Activated CD4-positive, alpha-beta T cell treated with anti-CD3 and anti-CD28 coated beads for 36 hours (primary cell): ENCODE data around the gene TLR3. TPM values are rescaled to one million over a fixed set of nuclear protein-coding genes. Genes with fewer than 3 reads are reported as not detected.

Experiments used
- ATAC-seq: fragments of 200-7000 bp; cut with Tn5 transposase; one replicate; pipeline ENCODE4 v1.10.0; 2021; ENCODE audit warnings: mild to moderate bottlenecking, moderate library complexity
- CTCF ChIA-PET: fragments of 350-600 bp; sonication (Branson Sonifier 250); formaldehyde crosslinking; loops from one replicate; lab custom pipeline; 2021; ENCODE audit warnings: antibody characterized with exemption; lab: Charles Lee
- POLR2A ChIA-PET: fragments of 350-600 bp; sonication (Branson Sonifier 250); formaldehyde crosslinking; loops from one replicate; lab custom pipeline; 2021; ENCODE audit warnings: antibody characterized with exemption, inconsistent platforms; lab: Charles Lee
- DNase-seq: peaks from one replicate; pipeline ENCODE4 v3.0.0-alpha.2; 2020
- H3K27ac Mint-ChIP-seq: one replicate; pipeline ENCODE4 v1.8.0; 2021; ENCODE audit warnings: mixed read lengths
- H3K27me3 Mint-ChIP-seq: one replicate; pipeline ENCODE4 v1.8.0; 2021; ENCODE audit warnings: mixed read lengths
- H3K36me3 Mint-ChIP-seq: one replicate; pipeline ENCODE4 v1.8.0; 2021; ENCODE audit warnings: low read depth, mixed read lengths
- H3K4me1 Mint-ChIP-seq: one replicate; pipeline ENCODE4 v1.8.0; 2021; ENCODE audit warnings: mixed read lengths
- H3K4me3 Mint-ChIP-seq: one replicate; pipeline ENCODE4 v1.8.0; 2021; ENCODE audit warnings: mild to moderate bottlenecking, moderate library complexity, mixed read lengths
- H3K9me3 Mint-ChIP-seq: one replicate; pipeline ENCODE4 v1.8.0; 2021; ENCODE audit warnings: low read depth, mixed read lengths
- intact Hi-C, 2 experiments: fragments of 100-400 bp; cut with DNase I in 1 of 2; cut with micrococcal nuclease in 1 of 2; formaldehyde crosslinking; loops; one replicate each; pipeline versions ENCODE4 v1.14.2 to v1.15.1; 2022 to 2024; cut with DNase I, micrococcal nuclease
- total RNA-seq, 2 experiments: library from RNA; stranded (reverse); gene quantifications; one replicate each; pipeline ENCODE4 v1.2.3, GENCODE V29; 2021

The TLR3 gene
- total RNA-seq: not detected

- POLR2A ChIA-PET: no interaction called here
- H3K27ac Mint-ChIP-seq: peak within 1 kb of the TSS; percentile 33
- ATAC-seq (peak; percentile 45), DNase-seq (no peak)
- intact Hi-C loops: loop anchor here (1.0 to 5.0 kb wide), 4 partner anchors 68 to 134 kb away; no protein-coding TSS in a partner anchor
- CTCF ChIA-PET: interaction anchor here (0.7 to 2.0 kb wide), 5 partner anchors 10 to 133 kb away, joined by 3 to 12 read pairs (median 3); no protein-coding TSS in a partner anchor
- no peaks in the 10 kb centered on the region for H3K9me3 Mint-ChIP-seq
- peak within 1 kb of the TSS; percentile 59 for H3K4me3 Mint-ChIP-seq
- H3K27me3 Mint-ChIP-seq: peaks cover 7% of the 10 kb centered on the region
- no peaks in the 10 kb centered on the region for H3K36me3 Mint-ChIP-seq
- peaks cover 10% of the 10 kb centered on the region for H3K4me1 Mint-ChIP-seq
Measured at GRCh38 chr4:186068581-186069348, at the start of gene TLR3. Gene TLR3, plus strand, starts transcription at chr4:186069156. Its CDS starts 7,464 bp downstream, at chr4:186076620.

- H3K36me3 Mint-ChIP-seq: no peaks in the 10 kb centered on the region
- intact Hi-C loops: no loop called here
- H3K4me3 Mint-ChIP-seq: no peak overlapping the region
- no peak overlapping the region for H3K27ac Mint-ChIP-seq
- no peaks in the 10 kb centered on the region for H3K9me3 Mint-ChIP-seq
- H3K27me3 Mint-ChIP-seq: peaks cover 14% of the 10 kb centered on the region
- H3K4me1 Mint-ChIP-seq: no peaks in the 10 kb centered on the region
- no peak for DNase-seq
- ChIA-PET CTCF (no interaction called here), POLR2A (no interaction called here)
- ATAC-seq: no peak
Measured at GRCh38 chr4:186019269-186019668, 49.7 kb upstream of the TLR3 start.

GRCh38 chr4:186020106-186020792, 48.7 kb upstream of the TLR3 start:
- Mint-ChIP-seq H3K4me1 (no peaks in the 10 kb centered on the region), H3K9me3 (no peaks in the 10 kb centered on the region), H3K27me3 (peaks cover 13% of the 10 kb centered on the region), H3K4me3 (no peak overlapping the region), H3K27ac (no peak overlapping the region), H3K36me3 (no peaks in the 10 kb centered on the region)
- intact Hi-C loops: loop anchor here (5.0 kb wide), 1 partner anchor 378 kb away; no protein-coding TSS in a partner anchor
- ATAC-seq (no peak), DNase-seq (no peak)
- CTCF ChIA-PET: no interaction called here
- POLR2A ChIA-PET: no interaction called here

GRCh38 chr4:186020793-186021407, 48.1 kb upstream of the TLR3 start:
- POLR2A ChIA-PET: no interaction called here
- no peaks in the 10 kb centered on the region for H3K4me1 Mint-ChIP-seq
- H3K27me3 Mint-ChIP-seq: peaks cover 11% of the 10 kb centered on the region
- DNase-seq (no peak), ATAC-seq (no peak)
- H3K36me3 Mint-ChIP-seq: no peaks in the 10 kb centered on the region
- intact Hi-C loops: loop anchor here (5.0 kb wide), 1 partner anchor 379 kb away; no protein-coding TSS in a partner anchor
- no peak overlapping the region for H3K4me3 Mint-ChIP-seq
- CTCF ChIA-PET: interaction anchor here (0.9 to 1.3 kb wide), 2 partner anchors 28 to 41 kb away, joined by 3 read pairs; no protein-coding TSS in a partner anchor
- no peaks in the 10 kb centered on the region for H3K9me3 Mint-ChIP-seq
- H3K27ac Mint-ChIP-seq: no peak overlapping the region

GRCh38 chr4:186021461-186022167, 47.3 kb upstream of the TLR3 start:
- Mint-ChIP-seq H3K9me3 (no peaks in the 10 kb centered on the region), H3K36me3 (no peaks in the 10 kb centered on the region), H3K4me3 (no peak overlapping the region), H3K27ac (no peak overlapping the region), H3K27me3 (peaks cover 11% of the 10 kb centered on the region), H3K4me1 (no peaks in the 10 kb centered on the region)
- intact Hi-C loops: loop anchor here (5.0 kb wide), 1 partner anchor 379 kb away; no protein-coding TSS in a partner anchor
- ChIA-PET CTCF (interaction anchor here (0.8 to 1.3 kb wide), 4 partner anchors 20 to 361 kb away, joined by 3 read pairs; no protein-coding TSS in a partner anchor), POLR2A (no interaction called here)
- ATAC-seq (no peak), DNase-seq (peak; percentile 9)

GRCh38 chr4:186023975-186024374, 45.0 kb upstream of the TLR3 start:
- Mint-ChIP-seq H3K27me3 (peaks cover 12% of the 10 kb centered on the region), H3K9me3 (no peaks in the 10 kb centered on the region), H3K36me3 (no peaks in the 10 kb centered on the region), H3K27ac (no peak overlapping the region), H3K4me1 (no peaks in the 10 kb centered on the region), H3K4me3 (no peak overlapping the region)
- CTCF ChIA-PET: interaction anchor here (1.0 kb wide), 1 partner anchor 14 kb away, joined by 3 read pairs; no protein-coding TSS in a partner anchor
- DNase-seq (no peak), ATAC-seq (no peak)
- intact Hi-C loops: loop anchor here (5.0 kb wide), 1 partner anchor 382 kb away; no protein-coding TSS in a partner anchor
- POLR2A ChIA-PET: no interaction called here

GRCh38 chr4:186024637-186025407, 44.1 kb upstream of the TLR3 start:
- Mint-ChIP-seq H3K36me3 (no peaks in the 10 kb centered on the region), H3K27ac (no peak overlapping the region), H3K27me3 (peaks cover 14% of the 10 kb centered on the region), H3K4me1 (no peaks in the 10 kb centered on the region), H3K4me3 (no peak overlapping the region), H3K9me3 (no peaks in the 10 kb centered on the region)
- intact Hi-C loops: loop anchor here (5.0 kb wide), 1 partner anchor 383 kb away; no protein-coding TSS in a partner anchor
- DNase-seq: no peak
- POLR2A ChIA-PET: no interaction called here
- CTCF ChIA-PET: interaction anchor here (0.7 to 1.0 kb wide), 2 partner anchors 14 to 113 kb away, joined by 3 read pairs; no protein-coding TSS in a partner anchor
- no peak for ATAC-seq

GRCh38 chr4:186025408-186025690, 43.6 kb upstream of the TLR3 start:
- Mint-ChIP-seq H3K27me3 (peaks cover 12% of the 10 kb centered on the region), H3K36me3 (no peaks in the 10 kb centered on the region), H3K27ac (no peak overlapping the region), H3K4me3 (no peak overlapping the region), H3K9me3 (no peaks in the 10 kb centered on the region), H3K4me1 (no peaks in the 10 kb centered on the region)
- ChIA-PET CTCF (interaction anchor here (0.7 to 1.7 kb wide), 2 partner anchors 13 to 112 kb away, joined by 3 to 6 read pairs; no protein-coding TSS in a partner anchor), POLR2A (no interaction called here)
- ATAC-seq (no peak), DNase-seq (no peak)
- intact Hi-C loops: no loop called here

GRCh38 chr4:186027405-186027804, 41.6 kb upstream of the TLR3 start:
- peaks cover 14% of the 10 kb centered on the region for H3K27me3 Mint-ChIP-seq
- CTCF ChIA-PET: no interaction called here
- POLR2A ChIA-PET: no interaction called here
- intact Hi-C loops: no loop called here
- H3K9me3 Mint-ChIP-seq: no peaks in the 10 kb centered on the region
- H3K4me1 Mint-ChIP-seq: no peaks in the 10 kb centered on the region
- H3K27ac Mint-ChIP-seq: no peak overlapping the region
- DNase-seq: peak; percentile 19
- peak; percentile 36 for ATAC-seq
- no peak overlapping the region for H3K4me3 Mint-ChIP-seq
- no peaks in the 10 kb centered on the region for H3K36me3 Mint-ChIP-seq

GRCh38 chr4:186029571-186030398, 39.2 kb upstream of the TLR3 start:
- Mint-ChIP-seq H3K27me3 (peaks cover 11% of the 10 kb centered on the region), H3K27ac (no peak overlapping the region), H3K9me3 (no peaks in the 10 kb centered on the region), H3K4me3 (no peak overlapping the region), H3K36me3 (no peaks in the 10 kb centered on the region), H3K4me1 (no peaks in the 10 kb centered on the region)
- ChIA-PET CTCF (no interaction called here), POLR2A (interaction anchor here (0.6 kb wide), 1 partner anchor 379 kb away, joined by 4 read pairs; no protein-coding TSS in a partner anchor)
- intact Hi-C loops: loop anchor here in 1 of 2 experiments (10.0 kb wide), 1 partner anchor 985 kb away; no protein-coding TSS in a partner anchor
- DNase-seq: no peak
- no peak for ATAC-seq
